Panc1 (cell line): ENCODE data around the gene CPS1. TPM values are rescaled to one million over a fixed set of nuclear protein-coding genes. Genes with fewer than 3 reads are reported as not detected.

Experiments used
- ATAC-seq: fragments of 200-7000 bp; cut with Tn5 transposase; 2 replicates; pipeline ENCODE4 v1.9.1; 2020; ENCODE audit warnings: mild to moderate bottlenecking, moderate library complexity
- BruUV-seq: library from RNA; stranded (reverse); fragments of 400-500 nt; replicated peaks from 2 replicates; lab custom pipeline; 2021; lab: Mats Ljungman, UMichigan
- CTCF ChIA-PET: fragments of 300-600 bp; sonication (Branson Sonifier 250); formaldehyde crosslinking; loops from one replicate; lab custom pipeline; 2022; ENCODE audit warnings: antibody characterized with exemption; lab: Charles Lee
- POLR2A ChIA-PET: fragments of 300-600 bp; sonication (Branson Sonifier 250); formaldehyde crosslinking; loops from one replicate; lab custom pipeline; 2022; ENCODE audit warnings: antibody characterized with exemption; lab: Charles Lee
- DNase-seq: peaks from one replicate; pipeline ENCODE4 v3.0.0-alpha.2; 2010; ENCODE audit warnings: low read depth, low spot score
- H3K27ac ChIP-seq: 2 replicates; pipeline ENCODE4 v1.5.1; 2011; ENCODE audit warnings: mild to moderate bottlenecking, low read length, inconsistent platforms
- H3K27me3 ChIP-seq: fragments of 200-500 bp; sonication (Bioruptor generic); 2 replicates; pipeline ENCODE4 v1.6.0; 2014; ENCODE audit warnings: low read length, inconsistent platforms; ENCODE audit not compliant: control insufficient read depth, insufficient read depth
- H3K36me3 ChIP-seq: fragments of 200-500 bp; sonication (Bioruptor generic); 2 replicates; pipeline ENCODE4 v1.5.1; 2014; ENCODE audit warnings: inconsistent platforms, mild to moderate bottlenecking, low read length, moderate library complexity; ENCODE audit not compliant: control insufficient read depth, insufficient read depth
- H3K4me1 ChIP-seq: 2 replicates; pipeline ENCODE4 v1.5.1; 2011; ENCODE audit warnings: inconsistent platforms, mild to moderate bottlenecking, low read length, moderate library complexity; ENCODE audit not compliant: control insufficient read depth, insufficient read depth
- H3K4me3 ChIP-seq, 2 experiments: 2 replicates each; pipeline ENCODE4 v1.5.1; 2011 to 2012; ENCODE audit warnings: low read depth in 2 of 2, low read length in 2 of 2, mild to moderate bottlenecking in 2 of 2, inconsistent platforms in 1 of 2, moderate library complexity in 1 of 2
- H3K9me3 ChIP-seq: fragments of 200-500 bp; sonication (Bioruptor generic); 2 replicates; pipeline ENCODE4 v1.5.1; 2014; ENCODE audit warnings: low read depth, mild to moderate bottlenecking, inconsistent platforms, low read length, moderate library complexity; ENCODE audit not compliant: control insufficient read depth, insufficient read depth
- CTCF ChIP-seq: fragments of 450-650 bp; IDR thresholded peaks from 2 replicates; pipeline ENCODE4 v1.5.1; 2017; ENCODE audit warnings: mild to moderate bottlenecking
- POLR2AphosphoS5 ChIP-seq: IDR thresholded peaks from 2 replicates; pipeline ENCODE4 v1.6.1; 2012; ENCODE audit warnings: mild to moderate bottlenecking, low read depth, low read length, moderate library complexity
- REST ChIP-seq, 2 experiments: IDR thresholded peaks; 2 replicates each; pipeline ENCODE4 v1.6.1; 2011 to 2012; ENCODE audit warnings: low read depth in 2 of 2, control low read depth in 1 of 2, low read length in 1 of 2, mild to moderate bottlenecking in 1 of 2, moderate library complexity in 1 of 2; ENCODE audit not compliant: insufficient read depth in 1 of 2
- SIN3A ChIP-seq: IDR thresholded peaks from 2 replicates; pipeline ENCODE4 v1.6.1; 2012; ENCODE audit warnings: low read depth, mild to moderate bottlenecking, low read length, moderate library complexity, borderline replicate concordance; ENCODE audit not compliant: insufficient read depth
- TCF7L2 ChIP-seq: IDR thresholded peaks from 2 replicates; pipeline ENCODE4 v1.6.1; 2011; ENCODE audit warnings: mild to moderate bottlenecking, low read depth, low read length, inconsistent platforms
- in situ Hi-C: cut with HindIII; loops from 2 replicates; pipeline ENCODE4 v1.10.0; 2016; ENCODE audit warnings: low sequenced_read_pairs, low pct_unique_long_range_greater_than_20kb
- intact Hi-C: fragments of 100-400 bp; cut with micrococcal nuclease; formaldehyde crosslinking; loops from one replicate; pipeline ENCODE4 v1.10.0; 2022; ENCODE audit not compliant: unreplicated experiment
- total RNA-seq: library from RNA; stranded (reverse); gene quantifications from one replicate; pipeline ENCODE4 v1.2.1, GENCODE V29; 2021; ENCODE audit not compliant: unreplicated experiment

The CPS1 gene
- total RNA-seq, 1 experiment from 2014 or later: 5.1 TPM

DNA sequence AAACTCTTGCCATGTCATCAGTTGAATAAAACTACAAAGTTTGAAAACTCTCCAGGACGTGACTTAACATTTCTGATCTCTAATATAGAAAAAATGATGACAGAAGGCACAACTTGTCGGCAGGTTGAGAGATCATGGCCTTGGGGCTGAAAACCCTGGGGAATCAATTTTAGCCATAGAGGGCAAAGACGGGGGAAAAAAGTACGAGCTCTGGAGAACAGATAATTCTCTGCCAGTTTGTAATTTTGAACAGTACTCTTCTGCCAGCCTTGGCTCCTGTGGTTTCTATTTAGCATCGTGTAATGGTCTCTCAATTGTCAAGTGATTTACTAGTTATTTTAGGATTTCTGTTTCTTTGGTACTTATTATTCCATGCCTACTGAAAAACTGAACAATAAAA is 25.3 kb upstream of the CPS1 start:
- Histone ChIP-seq H3K27me3 (no peaks in the 10 kb centered on the region), H3K9me3 (no peaks in the 10 kb centered on the region), H3K27ac (no peak overlapping the region), H3K4me3 (no peak overlapping the region), H3K4me1 (no peaks in the 10 kb centered on the region), H3K36me3 (no peaks in the 10 kb centered on the region)
- no peak for TF ChIP-seq TCF7L2
- TF ChIP-seq POLR2AphosphoS5: no peak
- intact Hi-C loops (no loop called here), in situ Hi-C loops (no loop called here)
- no peak for ATAC-seq
- no peak for DNase-seq
- POLR2A ChIA-PET: no interaction called here
- CTCF ChIA-PET: no interaction called here
- BruUV-seq: no TSS peak

- ATAC-seq: no peak
- TF ChIP-seq TCF7L2: no peak
- no peak for TF ChIP-seq REST (IDR thresholded peaks at IDR 0.05; ENCODE audit: insufficient read depth in 1 of 2, low read depth in 2 of 2, low read length in 1 of 2)
- TF ChIP-seq POLR2AphosphoS5: no peak
- TF ChIP-seq SIN3A: no peak
- TF ChIP-seq CTCF: no peak
- BruUV-seq: no TSS peak
- Histone ChIP-seq H3K27ac (no peak overlapping the region), H3K4me1 (no peaks in the 10 kb centered on the region), H3K4me3 (no peak overlapping the region), H3K9me3 (no peaks in the 10 kb centered on the region), H3K36me3 (no peaks in the 10 kb centered on the region), H3K27me3 (no peaks in the 10 kb centered on the region)
- in situ Hi-C loops (no loop called here), intact Hi-C loops (no loop called here)
- ChIA-PET POLR2A (no interaction called here), CTCF (no interaction called here)
- DNase-seq: no peak
Observed at GRCh38 chr2:210531482-210531881, 24.9 kb upstream of the CPS1 start.

- intact Hi-C loops (no loop called here), in situ Hi-C loops (no loop called here)
- Histone ChIP-seq H3K36me3 (no peaks in the 10 kb centered on the region), H3K9me3 (no peaks in the 10 kb centered on the region), H3K4me1 (no peaks in the 10 kb centered on the region), H3K27ac (no peak overlapping the region), H3K4me3 (no peak overlapping the region), H3K27me3 (no peaks in the 10 kb centered on the region)
- CTCF ChIA-PET: no interaction called here
- POLR2A ChIA-PET: no interaction called here
- TF ChIP-seq REST (IDR thresholded peaks at IDR 0.05; ENCODE audit: insufficient read depth in 1 of 2, low read depth in 2 of 2, low read length in 1 of 2): no peak
- TF ChIP-seq TCF7L2: no peak
- TF ChIP-seq CTCF: no peak
- no peak for TF ChIP-seq POLR2AphosphoS5
- TF ChIP-seq SIN3A: no peak
- ATAC-seq (no peak), DNase-seq (no peak)
- BruUV-seq: no TSS peak
Observed at GRCh38 chr2:210533389-210533788, 23.0 kb upstream of the CPS1 start.
